Fibroblast of skin of right quadriceps (primary cell): ENCODE data around the gene CTXN3.
A peak's percentile ranks its signal among the peaks of the same experiment; 100 is the strongest.

ENCODE experiments used
- DNase-seq: peaks from one replicate; pipeline ENCODE4 v3.0.0-alpha.2; 2013

CTXN3 gene

DNA sequence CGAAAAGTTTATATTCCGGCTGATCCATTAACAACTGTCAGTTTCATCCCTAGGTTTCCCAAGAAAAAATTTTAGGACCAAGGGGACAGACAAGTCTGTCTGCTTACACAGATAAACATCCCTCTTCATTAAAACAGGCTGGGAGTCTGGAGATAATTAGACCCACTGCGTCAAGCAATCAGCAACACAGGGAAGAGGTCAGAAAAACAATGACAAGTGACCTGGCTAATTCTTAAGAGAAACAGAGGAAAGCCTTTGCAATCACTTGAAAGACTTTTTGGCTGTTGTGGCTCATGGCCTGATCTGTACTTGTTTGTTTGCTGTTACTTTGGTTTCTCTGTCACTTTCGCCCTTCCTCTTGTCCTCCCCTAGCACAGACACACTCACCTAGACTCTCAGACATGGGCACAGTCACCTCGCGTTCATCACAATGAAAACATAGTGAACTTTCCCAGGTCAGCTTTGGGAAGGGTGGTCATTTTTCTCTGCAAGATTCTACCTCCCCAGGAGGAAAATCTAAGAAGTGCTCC is 51.4 kb downstream of the CTXN3 start:
- no peak for DNase-seq

DNA sequence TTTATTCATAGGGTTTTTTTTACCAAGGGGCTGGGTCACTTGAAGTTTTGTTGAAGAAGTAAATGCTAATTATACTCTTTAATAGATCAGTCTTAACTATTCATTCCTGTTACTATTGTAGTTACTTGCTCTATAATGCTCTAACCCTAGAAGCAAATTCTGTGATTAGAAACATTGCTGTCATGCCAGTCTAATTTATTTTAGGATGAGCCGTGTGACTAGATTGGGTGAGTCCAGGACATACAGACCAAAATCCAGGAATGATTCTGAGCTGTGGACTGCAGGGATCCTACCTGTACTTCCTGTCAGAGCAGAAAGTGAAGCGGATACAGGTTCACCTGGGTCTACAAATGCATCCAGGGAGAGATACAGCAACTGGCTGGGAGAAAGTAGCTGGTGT is 53.6 kb downstream of the CTXN3 start:
- DNase-seq = no peak

DNA sequence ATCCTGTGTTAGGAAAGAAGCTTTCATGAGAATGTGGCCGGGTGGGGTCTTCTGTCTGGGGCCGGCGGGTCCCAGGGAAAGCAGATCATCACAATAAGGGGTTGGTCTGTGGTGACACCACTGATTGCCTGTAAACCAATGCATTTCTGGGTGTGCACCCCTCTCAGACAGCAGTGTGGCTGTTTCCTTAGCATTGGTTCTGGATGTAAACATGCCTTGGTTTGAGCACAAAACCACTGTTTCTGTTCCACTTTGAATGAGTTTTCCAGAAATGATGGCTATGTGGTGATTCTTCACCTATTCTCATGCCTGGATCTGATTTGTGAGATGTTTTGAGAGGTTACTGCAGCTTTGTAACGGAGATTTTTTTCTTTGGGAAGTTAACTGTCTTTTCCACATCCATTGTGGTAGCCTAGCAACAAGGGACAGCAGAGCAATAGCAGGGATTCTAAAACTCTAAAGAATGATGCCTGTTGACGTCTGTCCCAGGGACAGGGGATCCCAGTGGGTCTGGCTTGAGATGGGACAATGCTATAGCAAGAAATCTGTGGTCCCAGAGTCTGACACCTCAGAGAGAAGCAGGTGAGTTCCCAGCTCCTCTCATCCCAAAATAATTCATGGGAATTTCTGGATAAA is 54.2 kb downstream of the CTXN3 start, which contains the start of gene CCDC192:
CCDC192 (plus strand) TSS at position 466 of the 636 bp plus-strand sequence; CDS start at position 521, 55 bp downstream.
- no peak for DNase-seq

DNA sequence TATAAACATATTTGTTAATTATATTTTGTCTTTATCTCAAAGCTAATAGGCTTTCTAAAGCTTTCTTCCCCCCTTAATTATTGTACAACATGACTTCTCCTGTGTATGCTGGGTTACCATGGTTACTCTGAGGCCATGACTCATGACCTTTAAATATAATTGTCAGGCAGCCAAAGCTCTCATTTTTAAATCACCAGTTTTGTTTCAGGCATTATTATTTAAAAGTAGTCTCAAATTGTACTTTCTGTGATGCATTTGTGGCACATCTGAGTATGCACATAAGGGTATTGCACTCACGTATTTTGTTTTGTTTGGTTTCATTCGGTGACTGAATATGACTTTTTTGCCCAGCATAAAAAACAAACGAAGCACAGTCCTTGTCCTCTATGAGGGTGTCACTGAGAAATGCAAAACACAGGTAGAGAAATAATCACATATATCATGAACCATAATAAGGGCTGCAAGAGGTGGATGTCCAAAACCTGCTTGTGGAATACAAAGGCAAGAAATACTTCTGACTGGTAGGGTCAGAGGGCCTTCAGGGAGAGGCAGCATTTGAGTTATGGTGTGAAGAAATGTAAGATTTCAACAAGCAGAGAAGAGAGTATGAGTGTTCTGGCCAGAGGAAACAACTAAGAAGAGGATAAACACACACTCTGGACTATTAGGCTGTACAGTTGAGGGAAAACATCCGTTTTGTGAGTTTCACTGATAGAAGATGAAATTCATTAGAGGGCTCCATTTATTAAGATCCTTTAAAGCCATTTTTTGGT is 56.4 kb downstream of the CTXN3 start:
- DNase-seq = peak; percentile 76

GRCh38 chr5:127706691-127707090 is 57.8 kb downstream of the CTXN3 start:
- no peak for DNase-seq

DNA sequence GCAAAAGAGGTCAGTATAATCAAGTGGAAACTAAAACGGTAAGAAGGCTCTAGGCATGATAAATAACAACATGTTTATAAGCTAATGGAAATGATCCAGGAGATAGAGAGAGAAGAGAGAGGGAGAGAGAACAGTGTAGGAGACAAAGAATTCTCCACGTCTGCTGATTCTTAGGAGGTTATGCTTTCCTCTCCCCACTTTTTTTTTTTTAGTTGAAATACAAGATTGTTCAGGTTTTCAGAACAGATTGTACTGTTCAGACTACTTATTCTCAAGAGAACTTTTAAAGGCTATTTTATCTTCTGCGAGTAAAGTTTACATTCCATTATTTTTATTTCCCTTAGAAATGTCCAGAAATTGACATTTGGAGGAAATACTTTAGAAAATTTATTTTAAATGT is 58.3 kb downstream of the CTXN3 start:
- no peak for DNase-seq
